HepG2 (cell line): ENCODE results near the gene ST14. TPM values are rescaled to one million over a fixed set of nuclear protein-coding genes. Genes with fewer than 3 reads are reported as not detected.
A peak's percentile ranks its signal among the peaks of the same experiment; 100 is the strongest.

Experiments
- ARNTL ChIP-seq: sonication (generic); formaldehyde crosslinking; IDR thresholded peaks from 2 replicates; pipeline ENCODE4 v1.4.0; 2020; ENCODE audit warnings: mild to moderate bottlenecking, missing genetic modification reagents
- DZIP1 ChIP-seq: sonication (generic); formaldehyde crosslinking; IDR thresholded peaks from 2 replicates; pipeline ENCODE4 v1.5.0; 2020; ENCODE audit warnings: mild to moderate bottlenecking, missing genetic modification reagents
- GATAD2A ChIP-seq: IDR thresholded peaks from 2 replicates; pipeline ENCODE4 v1.6.1; 2016
- MED8 ChIP-seq: sonication (generic); formaldehyde crosslinking; IDR thresholded peaks from 2 replicates; pipeline ENCODE4 v1.8.1; 2023; ENCODE audit warnings: mild to moderate bottlenecking, missing genetic modification reagents; ENCODE audit not compliant: insufficient replicate concordance
- SCMH1 ChIP-seq: sonication (generic); formaldehyde crosslinking; IDR thresholded peaks from 2 replicates; pipeline ENCODE4 v1.9.0; 2021; ENCODE audit warnings: missing genetic modification reagents, mild to moderate bottlenecking, borderline replicate concordance
- TBX3 ChIP-seq: fragments of 450-650 bp; IDR thresholded peaks from 2 replicates; pipeline ENCODE4 v1.6.1; 2017; ENCODE audit warnings: antibody characterized with exemption, mild to moderate bottlenecking, inconsistent platforms, borderline replicate concordance
- ZBTB38 ChIP-seq: sonication (generic); formaldehyde crosslinking; IDR thresholded peaks from 2 replicates; pipeline ENCODE4 v1.5.1; 2020; ENCODE audit warnings: mild to moderate bottlenecking, missing genetic modification reagents
- ZNF792 ChIP-seq: IDR thresholded peaks from 2 replicates; pipeline ENCODE4 v1.6.1; 2016
- ZSCAN22 ChIP-seq: sonication (generic); formaldehyde crosslinking; IDR thresholded peaks from 2 replicates; pipeline ENCODE4 v1.4.0; 2020; ENCODE audit warnings: mild to moderate bottlenecking, missing genetic modification reagents
- ZSCAN31 ChIP-seq: sonication (generic); formaldehyde crosslinking; IDR thresholded peaks from 2 replicates; pipeline ENCODE4 v1.5.0; 2020; ENCODE audit warnings: low read depth, mild to moderate bottlenecking, missing genetic modification reagents
- polyA plus RNA-seq, 8 experiments: library from polyadenylated mRNA; depleted of rRNA in 3 of 8; stranded (reverse) in 7 of 8; unstranded in 1 of 8; fragments of >200 nt; fragmentation: Illumina TruSeq in 4 of 8; extraction: Trizol in 4 of 8; gene quantifications; 2 replicates each; pipeline versions ENCODE4 v1.2.1 to v1.2.3, GENCODE V29; 2011 to 2016; ENCODE audit warnings: low read depth in 4 of 8, missing spikeins in 1 of 8, mixed read lengths in 1 of 8; ENCODE audit not compliant: insufficient read depth in 1 of 8
- total RNA-seq, 5 experiments: library from RNA; depleted of rRNA; stranded (reverse); fragments of >200 nt; fragmentation: Illumina TruSeq; extraction: Trizol; gene quantifications; 2 replicates each; pipeline ENCODE4 v1.2.3, GENCODE V29; 2016; ENCODE audit warnings: low read depth in 1 of 5
- TF ChIP-seq, protein P1 (sequence below): sonication (generic); formaldehyde crosslinking; IDR thresholded peaks from one replicate; pipeline ENCODE4 v1.5.1; 2020; ENCODE audit warnings: mild to moderate bottlenecking, missing genetic modification reagents; ENCODE audit errors: not compliant biosample characterization
- TF ChIP-seq, protein P2 (sequence below), 2 experiments: sonication (generic) in 1 of 2; formaldehyde crosslinking in 1 of 2; IDR thresholded peaks; 2 replicates each; pipeline versions ENCODE4 v1.4.0 to v1.6.1; 2016 to 2020; ENCODE audit warnings: borderline replicate concordance in 1 of 2, low read depth in 1 of 2, mild to moderate bottlenecking in 1 of 2, missing genetic modification reagents in 1 of 2

Gene ST14
- total and polyA plus RNA-seq, 2 of the 13 experiments (the other 11 are each of a cell fraction or from before 2014, with no cell fraction given) = 0.88 to 1.4 TPM

GRCh38 chr11:130163346-130164220, 4.0 kb downstream of the ST14 start (continued):
- TF ChIP-seq DZIP1 (no peak), ZBTB38 (peak; percentile 81; the same call in 1 of the 2 replicates), GATAD2A (CRISPR knock-in tag) (peak; percentile 40), ZSCAN31 (no peak), TBX3 (no peak), ARNTL (no peak), ZNF792 (CRISPR knock-in tag) (no peak), MED8 (no peak), ZSCAN22 (CRISPR knock-in tag) (no peak), SCMH1 (no peak)
- TF ChIP-seq, protein P1, sequence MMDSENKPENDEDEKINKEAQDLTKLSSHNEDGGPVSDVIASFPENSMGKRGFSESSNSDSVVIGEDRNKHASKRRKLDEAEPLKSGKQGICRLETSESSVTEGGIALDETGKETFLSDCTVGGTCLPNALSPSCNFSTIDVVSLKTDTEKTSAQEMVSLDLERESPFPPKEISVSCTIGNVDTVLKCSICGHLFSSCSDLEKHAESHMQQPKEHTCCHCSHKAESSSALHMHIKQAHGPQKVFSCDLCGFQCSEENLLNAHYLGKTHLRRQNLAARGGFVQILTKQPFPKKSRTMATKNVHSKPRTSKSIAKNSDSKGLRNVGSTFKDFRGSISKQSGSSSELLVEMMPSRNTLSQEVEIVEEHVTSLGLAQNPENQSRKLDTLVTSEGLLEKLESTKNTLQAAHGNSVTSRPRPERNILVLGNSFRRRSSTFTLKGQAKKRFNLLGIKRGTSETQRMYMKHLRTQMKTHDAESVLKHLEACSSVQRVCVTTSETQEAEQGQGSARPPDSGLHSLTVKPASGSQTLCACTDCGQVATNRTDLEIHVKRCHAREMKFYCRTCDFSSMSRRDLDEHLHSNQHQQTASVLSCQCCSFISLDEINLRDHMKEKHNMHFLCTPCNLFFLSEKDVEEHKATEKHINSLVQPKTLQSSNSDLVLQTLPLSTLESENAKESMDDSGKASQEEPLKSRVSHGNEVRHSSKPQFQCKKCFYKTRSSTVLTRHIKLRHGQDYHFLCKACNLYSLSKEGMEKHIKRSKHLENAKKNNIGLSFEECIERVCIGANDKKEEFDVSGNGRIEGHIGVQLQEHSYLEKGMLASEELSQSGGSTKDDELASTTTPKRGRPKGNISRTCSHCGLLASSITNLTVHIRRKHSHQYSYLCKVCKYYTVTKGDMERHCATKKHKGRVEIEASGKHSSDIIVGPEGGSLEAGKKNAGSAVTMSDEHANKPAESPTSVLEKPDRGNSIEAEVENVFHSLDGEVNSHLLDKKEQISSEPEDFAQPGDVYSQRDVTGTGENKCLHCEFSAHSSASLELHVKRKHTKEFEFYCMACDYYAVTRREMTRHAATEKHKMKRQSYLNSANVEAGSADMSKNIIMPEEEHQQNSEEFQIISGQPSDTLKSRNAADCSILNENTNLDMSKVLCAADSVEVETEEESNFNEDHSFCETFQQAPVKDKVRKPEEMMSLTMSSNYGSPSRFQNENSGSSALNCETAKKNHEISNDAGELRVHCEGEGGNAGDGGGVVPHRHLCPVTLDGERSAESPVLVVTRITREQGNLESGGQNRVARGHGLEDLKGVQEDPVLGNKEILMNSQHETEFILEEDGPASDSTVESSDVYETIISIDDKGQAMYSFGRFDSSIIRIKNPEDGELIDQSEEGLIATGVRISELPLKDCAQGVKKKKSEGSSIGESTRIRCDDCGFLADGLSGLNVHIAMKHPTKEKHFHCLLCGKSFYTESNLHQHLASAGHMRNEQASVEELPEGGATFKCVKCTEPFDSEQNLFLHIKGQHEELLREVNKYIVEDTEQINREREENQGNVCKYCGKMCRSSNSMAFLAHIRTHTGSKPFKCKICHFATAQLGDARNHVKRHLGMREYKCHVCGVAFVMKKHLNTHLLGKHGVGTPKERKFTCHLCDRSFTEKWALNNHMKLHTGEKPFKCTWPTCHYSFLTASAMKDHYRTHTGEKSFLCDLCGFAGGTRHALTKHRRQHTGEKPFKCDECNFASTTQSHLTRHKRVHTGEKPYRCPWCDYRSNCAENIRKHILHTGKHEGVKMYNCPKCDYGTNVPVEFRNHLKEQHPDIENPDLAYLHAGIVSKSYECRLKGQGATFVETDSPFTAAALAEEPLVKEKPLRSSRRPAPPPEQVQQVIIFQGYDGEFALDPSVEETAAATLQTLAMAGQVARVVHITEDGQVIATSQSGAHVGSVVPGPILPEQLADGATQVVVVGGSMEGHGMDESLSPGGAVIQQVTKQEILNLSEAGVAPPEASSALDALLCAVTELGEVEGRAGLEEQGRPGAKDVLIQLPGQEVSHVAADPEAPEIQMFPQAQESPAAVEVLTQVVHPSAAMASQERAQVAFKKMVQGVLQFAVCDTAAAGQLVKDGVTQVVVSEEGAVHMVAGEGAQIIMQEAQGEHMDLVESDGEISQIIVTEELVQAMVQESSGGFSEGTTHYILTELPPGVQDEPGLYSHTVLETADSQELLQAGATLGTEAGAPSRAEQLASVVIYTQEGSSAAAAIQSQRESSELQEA (CRISPR knock-in tag) = no peak
- TF ChIP-seq, protein P2, sequence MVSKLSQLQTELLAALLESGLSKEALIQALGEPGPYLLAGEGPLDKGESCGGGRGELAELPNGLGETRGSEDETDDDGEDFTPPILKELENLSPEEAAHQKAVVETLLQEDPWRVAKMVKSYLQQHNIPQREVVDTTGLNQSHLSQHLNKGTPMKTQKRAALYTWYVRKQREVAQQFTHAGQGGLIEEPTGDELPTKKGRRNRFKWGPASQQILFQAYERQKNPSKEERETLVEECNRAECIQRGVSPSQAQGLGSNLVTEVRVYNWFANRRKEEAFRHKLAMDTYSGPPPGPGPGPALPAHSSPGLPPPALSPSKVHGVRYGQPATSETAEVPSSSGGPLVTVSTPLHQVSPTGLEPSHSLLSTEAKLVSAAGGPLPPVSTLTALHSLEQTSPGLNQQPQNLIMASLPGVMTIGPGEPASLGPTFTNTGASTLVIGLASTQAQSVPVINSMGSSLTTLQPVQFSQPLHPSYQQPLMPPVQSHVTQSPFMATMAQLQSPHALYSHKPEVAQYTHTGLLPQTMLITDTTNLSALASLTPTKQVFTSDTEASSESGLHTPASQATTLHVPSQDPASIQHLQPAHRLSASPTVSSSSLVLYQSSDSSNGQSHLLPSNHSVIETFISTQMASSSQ (IDR thresholded peaks at IDR 0.05; ENCODE audit: low read depth) = no peak
- TF ChIP-seq, protein P2 (CRISPR knock-in tag; IDR thresholded peaks at IDR 0.05; ENCODE audit: borderline replicate concordance) = no peak
